ENCODE measurements around the gene DCLK2.

DCLK2 gene

GRCh38 chr4:150108691-150109090 lies 30.4 kb downstream of the DCLK2 start:
- in situ Hi-C loops (cut with MboI; ENCODE audit: low pct_unique_long_range_greater_than_20kb, low sequenced_read_pairs), result no loop called here
- DNase-seq, result no peak

GRCh38 chr4:150114641-150115040 lies 36.4 kb downstream of the DCLK2 start:
- in situ Hi-C loops (cut with MboI; ENCODE audit: low pct_unique_long_range_greater_than_20kb, low sequenced_read_pairs), result no loop called here
- DNase-seq, result no peak

GRCh38 chr4:150115851-150116250 lies 37.6 kb downstream of the DCLK2 start:
- DNase-seq, result no peak
- in situ Hi-C loops (cut with MboI; ENCODE audit: low pct_unique_long_range_greater_than_20kb, low sequenced_read_pairs), result no loop called here

DNA sequence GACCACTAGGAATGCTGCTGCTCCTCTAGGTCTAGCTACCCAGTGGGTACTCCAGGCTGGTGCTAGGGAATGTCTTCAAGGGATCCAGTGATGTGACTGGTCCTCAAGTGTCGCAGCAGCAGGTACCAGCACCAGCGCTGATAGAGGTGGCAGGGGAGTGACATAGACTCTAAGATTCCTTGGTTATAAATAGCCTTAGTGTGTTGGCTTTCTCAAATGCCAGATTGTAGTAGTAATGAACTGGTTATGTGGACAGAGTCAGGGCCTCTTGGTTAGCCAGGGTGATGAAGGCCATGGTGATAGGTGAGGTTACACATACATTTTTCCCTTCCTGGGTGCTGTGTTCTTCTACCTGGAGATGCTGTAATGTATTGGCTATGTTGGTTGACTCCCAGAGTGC lies 38.3 kb downstream of the DCLK2 start:
- in situ Hi-C loops (cut with MboI; ENCODE audit: low pct_unique_long_range_greater_than_20kb, low sequenced_read_pairs), result no loop called here
- DNase-seq, result no peak

GRCh38 chr4:150117094-150117493 lies 38.8 kb downstream of the DCLK2 start:
- in situ Hi-C loops (cut with MboI; ENCODE audit: low pct_unique_long_range_greater_than_20kb, low sequenced_read_pairs), result no loop called here
- no peak for DNase-seq

GRCh38 chr4:150117629-150118028 lies 39.4 kb downstream of the DCLK2 start:
- no peak for DNase-seq
- in situ Hi-C loops (cut with MboI; ENCODE audit: low pct_unique_long_range_greater_than_20kb, low sequenced_read_pairs), result no loop called here

GRCh38 chr4:150119492-150119891 lies 41.2 kb downstream of the DCLK2 start:
- in situ Hi-C loops (cut with MboI; ENCODE audit: low pct_unique_long_range_greater_than_20kb, low sequenced_read_pairs), result no loop called here
- DNase-seq, result no peak

- in situ Hi-C loops (cut with MboI; ENCODE audit: low pct_unique_long_range_greater_than_20kb, low sequenced_read_pairs), result no loop called here
- no peak for DNase-seq
Measured at GRCh38 chr4:150123087-150123486, 44.8 kb downstream of the DCLK2 start.

DNA sequence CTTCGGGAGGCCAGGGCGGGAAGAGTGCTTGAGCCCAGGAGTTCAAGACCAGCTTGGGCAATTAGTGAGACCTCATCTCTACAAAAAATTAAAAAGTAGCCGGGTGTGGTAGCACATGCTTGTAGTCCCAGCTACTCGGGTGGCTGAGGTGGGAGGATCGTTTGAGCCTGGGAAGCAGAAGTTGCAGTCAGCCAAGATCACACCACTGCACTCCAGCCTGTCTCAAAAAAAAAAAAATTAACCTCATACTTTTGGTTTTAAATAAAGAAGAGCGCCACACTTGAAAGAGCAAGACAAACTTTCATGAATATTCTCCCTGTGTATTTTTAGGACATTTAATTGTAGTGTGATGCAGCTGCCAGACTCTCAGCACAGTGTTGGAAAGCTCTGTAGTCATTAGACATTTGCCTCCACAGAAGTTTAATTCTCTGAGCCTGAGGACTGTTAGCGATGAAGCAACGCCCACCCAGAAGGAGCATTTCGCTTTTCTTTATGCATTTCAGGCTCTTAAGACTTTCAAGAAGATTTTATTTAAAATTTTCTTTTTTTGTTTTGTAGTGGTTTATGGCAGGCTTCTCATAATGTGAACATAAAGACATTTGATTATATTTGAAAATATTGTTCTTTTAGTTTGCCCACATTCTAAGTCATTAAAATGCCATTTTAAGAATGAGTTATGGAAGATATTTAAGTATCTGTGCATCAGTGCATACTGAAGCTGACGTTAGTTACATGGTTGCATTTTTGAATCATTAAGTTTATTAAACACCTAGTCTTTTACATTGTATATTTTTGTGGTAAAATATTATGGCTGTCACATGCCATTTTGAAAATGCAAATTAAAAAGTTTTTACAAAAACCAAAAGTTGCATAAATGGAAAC lies 45.8 kb downstream of the DCLK2 start:
- peak; percentile 39 for DNase-seq
- in situ Hi-C loops (cut with MboI; ENCODE audit: low pct_unique_long_range_greater_than_20kb, low sequenced_read_pairs), result no loop called here

- DNase-seq, result peak; percentile 7
- in situ Hi-C loops (cut with MboI; ENCODE audit: low pct_unique_long_range_greater_than_20kb, low sequenced_read_pairs), result no loop called here
Measured at GRCh38 chr4:150126201-150126863, 48.1 kb downstream of the DCLK2 start.

- in situ Hi-C loops (cut with MboI; ENCODE audit: low pct_unique_long_range_greater_than_20kb, low sequenced_read_pairs), result no loop called here
- DNase-seq, result no peak
Measured at GRCh38 chr4:150126864-150127203, 48.6 kb downstream of the DCLK2 start.

GRCh38 chr4:150127757-150128156 lies 49.5 kb downstream of the DCLK2 start:
- no peak for DNase-seq
- in situ Hi-C loops (cut with MboI; ENCODE audit: low pct_unique_long_range_greater_than_20kb, low sequenced_read_pairs), result no loop called here

GRCh38 chr4:150130933-150131332 lies 52.7 kb downstream of the DCLK2 start:
- in situ Hi-C loops (cut with MboI; ENCODE audit: low pct_unique_long_range_greater_than_20kb, low sequenced_read_pairs), result no loop called here
- DNase-seq, result no peak

- in situ Hi-C loops (cut with MboI; ENCODE audit: low pct_unique_long_range_greater_than_20kb, low sequenced_read_pairs), result no loop called here
Measured at GRCh38 chr4:150131581-150132228, 53.5 kb downstream of the DCLK2 start.

DNA sequence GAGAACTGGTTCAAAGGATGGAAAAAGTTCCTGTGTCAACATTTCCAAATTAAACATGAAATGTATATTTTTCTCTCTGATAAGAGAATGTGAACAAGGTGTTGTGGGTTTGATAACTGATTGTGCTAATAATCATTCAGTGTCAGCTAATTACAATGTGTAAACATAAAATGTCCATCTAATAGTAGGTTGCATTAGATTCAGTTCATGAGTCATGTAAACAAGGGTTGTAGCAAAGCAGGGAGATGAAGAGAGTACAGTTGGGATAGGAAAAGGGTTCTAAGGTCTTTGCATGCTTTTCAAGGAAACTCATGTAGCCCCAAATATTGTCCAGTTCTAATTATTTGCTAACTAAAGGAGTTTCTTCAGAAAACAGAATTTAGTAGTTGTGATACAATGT lies 55.4 kb downstream of the DCLK2 start:
- no peak for DNase-seq
- in situ Hi-C loops (cut with MboI; ENCODE audit: low pct_unique_long_range_greater_than_20kb, low sequenced_read_pairs), result no loop called here

More at GRCh38 chr4:150131581-150132228, 53.5 kb downstream of the DCLK2 start:
- DNase-seq, result no peak

- DNase-seq, result peak; percentile 11
- in situ Hi-C loops (cut with MboI; ENCODE audit: low pct_unique_long_range_greater_than_20kb, low sequenced_read_pairs), result no loop called here
Measured at GRCh38 chr4:150135134-150135772, 57.0 kb downstream of the DCLK2 start.

DNA sequence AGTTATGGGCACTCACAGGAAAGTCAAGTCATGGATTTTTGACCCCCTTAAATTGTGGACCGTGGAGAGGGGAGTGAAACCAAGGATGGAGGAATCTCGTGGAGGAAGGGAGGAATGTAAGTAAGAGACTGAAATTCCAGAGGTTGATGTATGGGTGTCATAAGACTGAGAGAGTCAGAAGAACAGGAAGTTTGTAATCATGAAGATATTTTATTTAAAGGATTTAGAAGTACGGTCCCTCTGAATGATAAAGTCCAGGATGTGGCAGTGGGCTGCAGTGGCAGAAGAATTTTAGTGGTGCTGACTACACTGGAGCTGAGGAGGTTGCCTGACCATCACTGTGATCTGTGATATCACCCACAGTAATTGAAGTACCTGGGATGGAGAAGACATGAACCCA lies 57.8 kb downstream of the DCLK2 start:
- no peak for DNase-seq
- in situ Hi-C loops (cut with MboI; ENCODE audit: low pct_unique_long_range_greater_than_20kb, low sequenced_read_pairs), result no loop called here

GRCh38 chr4:150136481-150136880 lies 58.2 kb downstream of the DCLK2 start:
- in situ Hi-C loops (cut with MboI; ENCODE audit: low pct_unique_long_range_greater_than_20kb, low sequenced_read_pairs), result no loop called here
- DNase-seq, result no peak

DNA sequence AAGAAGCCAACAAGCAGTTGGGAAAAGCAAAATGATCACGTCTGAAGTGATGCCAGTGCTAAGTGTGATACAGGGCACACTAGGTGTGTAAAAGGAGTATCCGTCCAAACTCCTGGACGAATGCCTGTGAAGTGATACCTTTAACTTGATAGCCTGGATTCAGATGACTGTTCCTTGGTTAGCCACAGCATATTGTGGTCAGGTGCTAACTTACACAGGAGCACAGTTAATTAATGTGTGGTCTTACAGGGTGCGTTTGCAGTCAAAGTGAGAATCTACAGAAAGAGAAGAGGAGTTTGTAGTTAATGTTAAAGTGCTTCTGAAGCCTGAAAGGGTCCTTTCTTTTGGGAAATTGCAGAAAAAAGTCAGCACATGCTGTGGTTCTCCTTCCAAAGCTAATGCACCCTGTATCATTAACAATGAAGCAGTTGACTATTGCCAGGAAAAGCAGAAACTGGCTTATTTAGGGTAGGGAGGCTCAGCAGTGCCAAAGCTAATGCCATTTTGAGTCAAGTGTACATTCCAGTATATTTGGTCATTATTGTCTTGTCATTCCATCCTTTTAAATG lies 61.1 kb downstream of the DCLK2 start:
- no peak for DNase-seq
- in situ Hi-C loops (cut with MboI; ENCODE audit: low pct_unique_long_range_greater_than_20kb, low sequenced_read_pairs), result no loop called here

All from KBM-7 (cell line).